HepG2 (cell line): ENCODE results near the gene BCL2. TPM values are rescaled to one million over a fixed set of nuclear protein-coding genes. Genes with fewer than 3 reads are reported as not detected.

Experiments used
- GFI1 ChIP-seq: sonication (generic); formaldehyde crosslinking; IDR thresholded peaks from 2 replicates; pipeline ENCODE4 v1.5.0; 2020; ENCODE audit warnings: missing genetic modification reagents, mild to moderate bottlenecking, borderline replicate concordance
- GTF3A ChIP-seq: sonication (generic); formaldehyde crosslinking; conservative IDR thresholded peaks from 2 replicates; pipeline ENCODE4 v1.4.0; 2020; ENCODE audit warnings: mild to moderate bottlenecking, missing genetic modification reagents
- HDAC6 ChIP-seq: fragments of 200-600 bp; sonication (generic); IDR thresholded peaks from 2 replicates; pipeline ENCODE4 v1.7.0; 2017; ENCODE audit warnings: mild to moderate bottlenecking, antibody characterized with exemption, low read length, low read depth
- LCORL ChIP-seq, 2 experiments: fragments of 450-650 bp in 1 of 2; sonication (generic) in 1 of 2; formaldehyde crosslinking in 1 of 2; IDR thresholded peaks; 2 replicates each; pipeline versions ENCODE4 v1.5.0 to v1.6.1; 2017 to 2020; ENCODE audit warnings: antibody characterized with exemption in 1 of 2, missing genetic modification reagents in 1 of 2
- PCBP1 ChIP-seq: fragments of 200-400 bp; formaldehyde crosslinking; IDR thresholded peaks from 2 replicates; pipeline ENCODE4 v1.6.1; 2017; ENCODE audit warnings: mild to moderate bottlenecking, low read depth, low read length, borderline replicate concordance
- POLR2G ChIP-seq: fragments of 200-400 bp; formaldehyde crosslinking; IDR thresholded peaks from 2 replicates; pipeline ENCODE4 v1.6.1; 2018; ENCODE audit warnings: mild to moderate bottlenecking, low read depth, low read length, moderate library complexity
- THAP11 ChIP-seq: IDR thresholded peaks from 2 replicates; pipeline ENCODE4 v1.6.1; 2016; ENCODE audit warnings: missing biosample characterization, missing genetic modification reagents
- YEATS4 ChIP-seq: sonication (generic); formaldehyde crosslinking; IDR thresholded peaks from 2 replicates; pipeline ENCODE4 v1.4.0; 2020; ENCODE audit warnings: missing genetic modification reagents, borderline replicate concordance
- ZBTB38 ChIP-seq: sonication (generic); formaldehyde crosslinking; IDR thresholded peaks from 2 replicates; pipeline ENCODE4 v1.5.1; 2020; ENCODE audit warnings: mild to moderate bottlenecking, missing genetic modification reagents
- ZFP90 ChIP-seq: sonication (generic); formaldehyde crosslinking; IDR thresholded peaks from 2 replicates; pipeline ENCODE4 v1.8.0; 2022; ENCODE audit warnings: missing genetic modification reagents, mild to moderate bottlenecking, inconsistent platforms, borderline replicate concordance
- ZFY ChIP-seq: sonication (generic); formaldehyde crosslinking; IDR thresholded peaks from 2 replicates; pipeline ENCODE4 v1.4.0; 2020; ENCODE audit warnings: missing genetic modification reagents
- ZNF646 ChIP-seq: sonication (generic); formaldehyde crosslinking; IDR thresholded peaks from 2 replicates; pipeline ENCODE4 v1.9.0; 2021; ENCODE audit warnings: mild to moderate bottlenecking, missing genetic modification reagents
- ZNF883 ChIP-seq: sonication (generic); formaldehyde crosslinking; IDR thresholded peaks from 2 replicates; pipeline ENCODE4 v1.5.1; 2020; ENCODE audit warnings: mild to moderate bottlenecking, missing genetic modification reagents; ENCODE audit errors: not compliant biosample characterization
- polyA plus RNA-seq, 8 experiments: library from polyadenylated mRNA; depleted of rRNA in 3 of 8; stranded (reverse) in 7 of 8; unstranded in 1 of 8; fragments of >200 nt; fragmentation: Illumina TruSeq in 4 of 8; extraction: Trizol in 4 of 8; gene quantifications; 2 replicates each; pipeline versions ENCODE4 v1.2.1 to v1.2.3, GENCODE V29; 2011 to 2016; ENCODE audit warnings: low read depth in 4 of 8, missing spikeins in 1 of 8, mixed read lengths in 1 of 8; ENCODE audit not compliant: insufficient read depth in 1 of 8
- total RNA-seq, 5 experiments: library from RNA; depleted of rRNA; stranded (reverse); fragments of >200 nt; fragmentation: Illumina TruSeq; extraction: Trizol; gene quantifications; 2 replicates each; pipeline ENCODE4 v1.2.3, GENCODE V29; 2016; ENCODE audit warnings: low read depth in 1 of 5
- TF ChIP-seq, protein P1 (sequence below): IDR thresholded peaks from 2 replicates; pipeline ENCODE4 v1.6.1; 2016; ENCODE audit warnings: low read depth, control low read depth
- TF ChIP-seq, protein P2 (sequence below): sonication (generic); formaldehyde crosslinking; IDR thresholded peaks from 2 replicates; pipeline ENCODE4 v1.5.1; 2020; ENCODE audit warnings: mild to moderate bottlenecking, missing genetic modification reagents, borderline replicate concordance
- TF ChIP-seq, protein P3 (sequence below): IDR thresholded peaks from 2 replicates; pipeline ENCODE4 v1.6.1; 2016; ENCODE audit warnings: missing genetic modification reagents, missing compliant biosample characterization

BCL2 gene
- total and polyA plus RNA-seq, 2 of the 13 experiments (the other 11 are each of a cell fraction or from before 2014, with no cell fraction given): 0.07 to 0.53 TPM

DNA sequence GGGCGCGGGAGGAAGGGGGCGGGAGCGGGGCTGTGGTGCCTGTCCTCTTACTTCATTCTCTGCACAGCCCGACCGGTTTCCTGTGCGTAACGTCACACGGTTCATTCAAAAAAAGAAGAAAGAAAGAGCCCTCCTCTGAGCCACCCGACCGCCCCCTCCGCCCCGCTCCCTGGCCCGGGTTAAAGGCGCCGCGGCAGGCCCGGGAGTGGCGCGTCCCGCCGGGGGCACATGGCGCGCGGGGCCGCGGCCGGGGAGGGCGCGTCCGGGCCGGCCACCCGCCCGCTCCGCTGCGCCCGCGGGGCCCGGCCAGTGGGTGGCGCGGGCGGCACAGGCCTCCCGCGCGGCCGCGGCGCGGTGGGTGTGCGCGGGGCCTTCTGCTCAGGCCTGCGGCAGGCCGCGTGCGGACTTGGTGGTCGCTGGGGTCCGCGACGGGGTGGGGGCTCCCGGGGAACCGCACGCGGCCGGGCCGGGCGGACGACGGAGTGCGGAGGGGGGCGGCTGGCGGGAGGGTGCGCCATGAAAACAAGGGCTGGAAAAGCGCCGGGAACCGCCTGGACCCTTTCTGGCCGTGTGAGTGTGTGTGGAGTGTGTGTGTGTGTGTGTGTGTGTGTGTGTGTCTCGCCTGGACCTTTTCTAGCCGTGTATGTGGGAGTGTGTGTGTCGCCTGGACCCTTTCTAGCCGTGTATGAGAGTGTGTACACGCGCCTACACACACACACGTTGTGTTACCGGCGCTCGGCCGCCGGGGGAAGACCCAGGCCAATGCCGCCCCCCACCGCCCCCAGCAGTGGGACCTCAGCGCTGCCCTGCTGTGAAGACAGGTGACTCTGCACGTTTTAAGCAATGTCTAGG, 780 bp upstream of the BCL2 start (continued):
- TF ChIP-seq ZNF646 (CRISPR knock-in tag) (peak; percentile 94), YEATS4 (CRISPR knock-in tag) (peak; percentile 56; the same call in 1 of the 2 replicates), ZFY (peak; percentile 75), ZBTB38 (CRISPR knock-in tag) (peak; percentile 38; the same call in 1 of the 2 replicates), GTF3A (CRISPR knock-in tag) (no peak), HDAC6 (no peak), THAP11 (CRISPR knock-in tag) (0 out of 2 replicates have a peak, but pooled peaks have one; percentile 8), POLR2G (no peak; the same call in 1 of the 2 replicates), GFI1 (CRISPR knock-in tag) (0 out of 2 replicates have a peak, but pooled peaks have one; percentile 15), ZNF883 (CRISPR knock-in tag) (peak; percentile 63), LCORL (IDR thresholded peaks at IDR 0.05) (no peak), LCORL (CRISPR knock-in tag; IDR thresholded peaks at IDR 0.05) (peak; percentile 39; the same call in 1 of the 2 replicates), PCBP1 (no peak), ZFP90 (no peak)
- TF ChIP-seq, protein P1, sequence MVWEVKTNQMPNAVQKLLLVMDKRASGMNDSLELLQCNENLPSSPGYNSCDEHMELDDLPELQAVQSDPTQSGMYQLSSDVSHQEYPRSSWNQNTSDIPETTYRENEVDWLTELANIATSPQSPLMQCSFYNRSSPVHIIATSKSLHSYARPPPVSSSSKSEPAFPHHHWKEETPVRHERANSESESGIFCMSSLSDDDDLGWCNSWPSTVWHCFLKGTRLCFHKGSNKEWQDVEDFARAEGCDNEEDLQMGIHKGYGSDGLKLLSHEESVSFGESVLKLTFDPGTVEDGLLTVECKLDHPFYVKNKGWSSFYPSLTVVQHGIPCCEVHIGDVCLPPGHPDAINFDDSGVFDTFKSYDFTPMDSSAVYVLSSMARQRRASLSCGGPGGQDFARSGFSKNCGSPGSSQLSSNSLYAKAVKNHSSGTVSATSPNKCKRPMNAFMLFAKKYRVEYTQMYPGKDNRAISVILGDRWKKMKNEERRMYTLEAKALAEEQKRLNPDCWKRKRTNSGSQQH (CRISPR knock-in tag): no peak
- TF ChIP-seq, protein P2, sequence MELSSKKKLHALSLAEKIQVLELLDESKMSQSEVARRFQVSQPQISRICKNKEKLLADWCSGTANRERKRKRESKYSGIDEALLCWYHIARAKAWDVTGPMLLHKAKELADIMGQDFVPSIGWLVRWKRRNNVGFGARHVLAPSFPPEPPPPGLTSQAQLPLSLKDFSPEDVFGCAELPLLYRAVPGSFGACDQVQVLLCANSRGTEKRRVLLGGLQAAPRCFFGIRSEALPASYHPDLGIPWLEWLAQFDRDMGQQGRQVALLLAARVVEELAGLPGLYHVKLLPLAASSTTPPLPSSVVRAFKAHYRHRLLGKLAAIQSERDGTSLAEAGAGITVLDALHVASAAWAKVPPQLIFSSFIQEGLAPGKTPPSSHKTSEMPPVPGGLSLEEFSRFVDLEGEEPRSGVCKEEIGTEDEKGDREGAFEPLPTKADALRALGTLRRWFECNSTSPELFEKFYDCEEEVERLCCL (CRISPR knock-in tag): no peak; the same call in 1 of the 2 replicates
- TF ChIP-seq, protein P3, sequence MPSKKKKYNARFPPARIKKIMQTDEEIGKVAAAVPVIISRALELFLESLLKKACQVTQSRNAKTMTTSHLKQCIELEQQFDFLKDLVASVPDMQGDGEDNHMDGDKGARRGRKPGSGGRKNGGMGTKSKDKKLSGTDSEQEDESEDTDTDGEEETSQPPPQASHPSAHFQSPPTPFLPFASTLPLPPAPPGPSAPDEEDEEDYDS: no peak
